ENCODE data around the gene FADS3.

Gene FADS3

GRCh38 chr11:61913699-61914395, 22.5 kb upstream of the FADS3 start:
- no peak for DNase-seq

DNA sequence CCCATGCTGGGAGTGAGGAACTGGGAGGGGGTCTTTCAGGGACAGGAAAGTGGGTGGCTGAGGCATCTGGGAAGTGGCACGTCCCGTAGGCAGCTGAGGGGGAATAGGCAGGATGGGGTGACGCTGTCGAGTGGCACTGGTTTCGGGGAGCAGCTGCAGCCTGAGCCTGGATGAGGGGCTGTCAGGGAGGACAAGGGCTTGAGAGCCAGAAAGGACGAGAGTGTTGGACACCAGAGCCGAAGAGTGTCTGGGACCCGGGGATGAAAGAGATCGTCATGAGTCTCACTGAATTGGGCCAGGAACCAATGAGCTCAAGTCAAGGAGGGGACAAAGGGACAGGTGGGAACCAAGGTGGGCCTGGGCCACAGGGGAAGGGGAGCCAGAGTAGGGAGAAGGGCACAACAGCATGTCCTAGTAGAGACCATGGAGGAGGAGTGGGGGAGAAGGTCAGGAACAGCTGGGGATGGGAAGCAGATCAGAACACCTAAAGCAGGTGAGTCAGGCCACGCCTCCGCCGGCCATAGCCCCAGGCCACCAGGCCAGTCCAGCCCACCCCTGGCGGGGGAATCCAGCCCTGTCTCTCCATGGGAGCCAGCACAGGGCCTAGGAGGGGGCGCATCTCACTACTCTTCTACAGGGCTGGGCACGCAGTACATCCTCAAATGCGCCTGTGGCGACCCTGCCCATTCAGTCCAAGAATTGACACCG, 21.8 kb upstream of the FADS3 start:
- no peak for DNase-seq

DNA sequence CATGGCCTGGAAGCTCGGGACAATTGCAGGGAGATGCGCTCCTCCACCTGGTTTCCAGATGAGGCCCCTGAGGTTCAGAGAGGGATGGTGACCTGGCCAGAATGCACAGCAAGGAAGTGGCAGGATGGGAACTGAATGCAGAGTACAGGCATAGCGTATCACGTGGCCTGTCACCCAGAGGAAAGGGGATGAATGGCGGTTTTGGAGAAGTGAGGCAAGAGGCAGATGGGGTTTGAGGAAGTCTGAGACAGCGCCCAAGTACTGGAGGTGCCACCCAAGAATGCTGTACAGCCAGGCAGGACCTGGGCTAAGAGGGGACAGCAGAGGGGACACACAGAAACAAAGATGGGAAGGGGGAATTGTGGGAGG, 21.2 kb upstream of the FADS3 start:
- no peak for DNase-seq

GRCh38 chr11:61911701-61912529, 20.6 kb upstream of the FADS3 start:
- no peak for DNase-seq

- no peak for DNase-seq
These were observed 19.9 kb upstream of the FADS3 start for GRCh38 chr11:61911128-61911700.

GRCh38 chr11:61910187-61911127, 19.1 kb upstream of the FADS3 start:
- DNase-seq, result no peak

- DNase-seq, result no peak
These were observed 17.5 kb upstream of the FADS3 start for GRCh38 chr11:61908730-61909316.

DNA sequence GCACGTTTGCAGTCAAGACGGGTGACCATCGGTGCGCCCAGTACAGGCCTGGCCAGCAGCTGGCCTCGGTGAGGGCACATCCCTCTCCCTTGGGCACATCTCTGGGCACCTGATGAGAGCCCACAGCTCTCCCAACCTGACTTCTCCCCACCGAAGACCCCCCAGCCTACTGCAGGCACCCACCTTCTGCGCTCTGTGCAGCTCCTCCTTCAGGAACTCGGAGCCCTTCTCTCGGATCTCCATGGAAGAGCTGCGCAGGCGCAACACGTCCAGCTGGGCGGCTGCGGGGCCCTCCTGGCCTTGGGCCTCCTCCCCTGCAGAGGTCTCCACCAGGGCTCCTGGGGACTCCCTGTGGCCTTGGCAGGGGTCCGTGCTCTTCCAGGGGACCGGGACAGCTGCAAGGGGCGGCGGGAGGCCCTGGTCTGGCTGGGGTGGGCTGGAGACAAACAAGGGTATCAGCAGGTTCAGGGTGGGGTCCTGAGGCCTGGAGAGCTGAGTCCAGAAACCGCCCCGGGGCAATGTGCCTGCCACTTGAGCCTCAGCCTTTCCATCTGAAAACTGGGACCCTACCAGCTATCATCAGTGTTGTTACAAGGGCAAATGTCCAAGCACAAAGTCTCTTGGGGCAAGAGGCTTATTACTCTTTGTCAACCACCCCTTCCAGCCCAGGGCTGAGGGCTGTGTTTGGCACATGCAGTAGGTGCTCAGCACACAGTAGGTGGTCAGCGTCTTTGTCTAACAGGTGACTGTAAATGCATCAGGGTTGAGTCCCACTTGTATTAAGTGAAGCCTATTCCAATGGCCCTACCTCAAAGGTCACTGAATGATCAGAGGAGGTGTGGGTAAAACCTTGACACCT, 16.8 kb upstream of the FADS3 start:
- DNase-seq, result no peak

- no peak for DNase-seq
These were observed 15.9 kb upstream of the FADS3 start for GRCh38 chr11:61907282-61907681.

- no peak for DNase-seq
These were observed 15.2 kb upstream of the FADS3 start for GRCh38 chr11:61906522-61906909.

- DNase-seq, result no peak
These were observed 14.6 kb upstream of the FADS3 start for GRCh38 chr11:61905801-61906521.

GRCh38 chr11:61905067-61905696, 13.8 kb upstream of the FADS3 start:
- DNase-seq, result no peak

DNA sequence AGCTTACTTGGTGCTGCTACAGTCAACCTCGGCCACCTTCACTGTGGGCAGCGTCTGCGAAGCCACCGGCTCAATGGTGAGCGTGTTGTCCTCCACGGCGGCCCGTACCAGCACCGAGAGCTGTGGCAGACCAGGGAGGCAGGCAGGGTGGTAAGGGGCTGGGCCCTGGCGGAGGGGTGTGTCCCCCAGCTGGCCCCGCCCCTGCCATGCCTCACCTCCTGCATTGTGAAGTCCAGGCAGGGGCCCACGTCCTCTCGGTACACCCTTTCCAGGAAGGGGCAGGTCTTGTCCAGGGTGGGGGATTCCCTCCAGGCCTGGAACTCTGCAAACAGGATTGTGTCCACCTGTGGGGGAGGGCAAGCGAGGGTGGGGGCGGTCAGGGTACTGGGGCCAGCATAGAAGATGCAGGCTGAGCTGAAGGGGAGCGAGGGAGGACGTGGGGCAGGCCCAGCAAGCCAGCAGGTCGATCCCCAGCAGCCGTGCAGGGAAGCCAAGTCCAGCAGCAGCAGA, 13.2 kb upstream of the FADS3 start:
- DNase-seq, result no peak

DNA sequence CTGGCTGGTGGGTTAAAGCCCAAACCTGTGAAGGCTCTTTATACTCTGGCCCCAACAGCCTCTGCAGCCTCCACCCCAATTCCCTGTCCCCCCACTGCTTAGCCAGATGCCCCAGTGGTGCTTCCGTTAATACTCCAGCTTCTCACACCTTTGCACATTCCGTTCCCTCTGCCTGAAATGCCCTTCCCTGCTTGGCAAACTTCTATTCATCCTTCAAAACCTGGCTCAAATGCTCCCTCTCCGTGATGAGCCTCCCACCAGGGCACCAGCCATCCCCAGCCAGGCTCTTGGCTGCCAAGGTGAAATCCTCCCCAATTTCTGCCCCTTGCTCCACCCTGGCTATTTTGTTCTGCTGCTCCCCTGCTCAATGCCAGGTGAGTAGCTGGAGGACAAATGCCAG, 12.5 kb upstream of the FADS3 start:
- no peak for DNase-seq

DNA sequence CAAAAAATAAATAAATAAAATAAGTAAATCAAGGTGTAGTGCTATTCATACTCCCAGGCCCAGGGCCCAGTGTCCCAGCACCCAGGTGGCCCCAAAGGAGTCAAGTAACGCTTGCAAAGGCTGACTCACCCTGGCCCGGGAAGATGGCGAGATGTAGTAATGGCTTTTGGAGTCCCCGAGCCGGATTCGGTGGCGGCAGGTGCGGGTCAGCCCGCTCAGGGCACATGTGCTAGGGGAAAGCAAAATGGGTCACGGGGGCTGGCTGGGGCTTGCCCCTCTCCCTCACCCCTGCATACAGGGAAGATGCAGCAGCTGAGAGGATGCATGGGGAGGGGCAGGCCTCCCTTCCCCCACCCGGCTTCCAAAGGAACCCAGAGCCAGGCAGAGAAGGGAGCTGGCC, 11.0 kb upstream of the FADS3 start:
- DNase-seq, result no peak

DNA sequence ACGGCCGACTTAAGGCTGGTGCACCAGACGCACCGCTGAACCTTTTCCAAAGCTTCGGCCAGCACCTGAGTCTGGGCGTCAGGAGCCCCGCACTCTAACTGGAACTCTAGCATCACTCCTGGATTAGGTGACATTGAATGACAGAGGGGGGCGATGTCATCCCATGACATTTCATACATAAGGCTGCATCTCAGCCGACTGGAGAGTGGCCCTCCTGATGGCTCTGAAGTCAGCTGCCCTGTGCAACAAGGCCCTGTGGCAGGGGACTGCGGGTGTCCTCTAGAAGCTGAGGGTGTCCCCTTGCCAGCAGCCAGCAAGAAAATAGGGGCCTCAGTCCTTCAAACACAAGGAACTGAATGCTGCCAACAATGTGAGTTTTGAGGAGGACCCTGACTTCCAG, 10.1 kb upstream of the FADS3 start:
- DNase-seq, result no peak

GRCh38 chr11:61900251-61900650, 8.9 kb upstream of the FADS3 start:
- DNase-seq, result no peak

DNA sequence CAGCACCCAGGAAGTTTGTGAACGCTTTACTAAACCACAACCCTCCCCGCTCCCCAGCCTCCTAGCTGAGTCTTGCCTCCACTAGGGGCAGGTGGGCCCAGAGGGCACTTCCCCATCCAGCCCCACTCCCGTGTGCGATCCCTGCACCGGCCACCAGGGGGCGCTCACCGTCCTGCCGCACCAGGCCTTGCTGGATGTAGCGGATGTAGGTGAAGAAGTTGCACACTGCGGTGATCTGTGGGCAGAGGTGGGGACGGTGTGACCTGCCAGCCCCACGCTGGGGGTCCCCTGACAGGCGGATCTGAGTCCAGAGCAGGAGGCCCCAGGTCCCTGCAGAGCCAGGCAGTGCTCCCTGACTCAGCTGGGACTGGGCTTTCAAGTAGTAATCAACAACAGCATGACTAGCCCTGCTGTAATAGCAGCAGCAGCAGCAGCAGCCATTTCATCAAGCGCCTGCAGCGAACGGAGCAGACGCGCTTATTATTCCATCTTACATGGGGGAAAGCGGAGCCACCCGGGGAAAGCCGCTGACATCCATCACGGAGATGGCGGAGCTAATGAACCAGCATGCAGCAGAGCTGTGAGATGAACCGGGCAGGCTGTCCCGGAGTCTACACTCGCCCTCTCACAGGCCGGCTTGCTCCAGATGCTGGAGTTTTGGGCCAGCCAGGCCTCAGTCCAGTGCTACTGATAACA, 7.9 kb upstream of the FADS3 start:
- peak; percentile 45 for DNase-seq

- no peak for DNase-seq
These were observed 6.9 kb upstream of the FADS3 start for GRCh38 chr11:61898247-61898582.
